HL-60 (cell line): Measurements from ENCODE around the gene COMMD1.
A peak's percentile ranks its signal among the peaks of the same experiment; 100 is the strongest.
"Not testable (repeated sequence)": the region's sequence is repeated elsewhere in the genome, so short reads cannot be mapped to it uniquely, and the experiment has no call there.

ENCODE experiments used
- DNase-seq, 2 experiments: peaks; one replicate each; pipeline ENCODE4 v3.0.0-alpha.2; 2010 to 2020; ENCODE audit warnings: low read depth in 1 of 2, low spot score in 1 of 2
- H3K27ac ChIP-seq: fragments of 250-450 bp; sonication (Bioruptor Pico); replicated peaks from 2 replicates; pipeline ENCODE4 v1.5.1; 2020; ENCODE audit warnings: mild to moderate bottlenecking, moderate library complexity
- H3K27me3 ChIP-seq: fragments of 250-450 bp; sonication (Bioruptor Pico); 2 replicates; pipeline ENCODE4 v1.5.1; 2021; ENCODE audit warnings: mild to moderate bottlenecking, moderate library complexity; ENCODE audit not compliant: insufficient read depth, poor library complexity, severe bottlenecking
- H3K4me3 ChIP-seq: replicated peaks from 2 replicates; pipeline ENCODE4 v1.5.1; 2011; ENCODE audit warnings: mild to moderate bottlenecking, control low read depth, low read length; ENCODE audit not compliant: insufficient read depth
- GABPA ChIP-seq: IDR thresholded peaks from 2 replicates; pipeline ENCODE4 v1.6.1; 2012; ENCODE audit warnings: low read depth
- POLR2AphosphoS5 ChIP-seq: IDR thresholded peaks from 2 replicates; pipeline ENCODE4 v1.6.1; 2012; ENCODE audit warnings: low read depth
- SPI1 ChIP-seq: IDR thresholded peaks from 2 replicates; pipeline ENCODE4 v1.6.1; 2012; ENCODE audit warnings: low read depth, mild to moderate bottlenecking, borderline replicate concordance
- TF ChIP-seq, protein P1 (sequence below): IDR thresholded peaks from one replicate; pipeline ENCODE4 v1.5.1; 2011; ENCODE audit warnings: low read length, control low read depth, inconsistent platforms; ENCODE audit not compliant: insufficient read depth
- TF ChIP-seq, protein P2 (sequence below): IDR thresholded peaks from 2 replicates; pipeline ENCODE4 v1.6.1; 2012; ENCODE audit warnings: low read depth; ENCODE audit not compliant: insufficient replicate concordance

Gene COMMD1

DNA sequence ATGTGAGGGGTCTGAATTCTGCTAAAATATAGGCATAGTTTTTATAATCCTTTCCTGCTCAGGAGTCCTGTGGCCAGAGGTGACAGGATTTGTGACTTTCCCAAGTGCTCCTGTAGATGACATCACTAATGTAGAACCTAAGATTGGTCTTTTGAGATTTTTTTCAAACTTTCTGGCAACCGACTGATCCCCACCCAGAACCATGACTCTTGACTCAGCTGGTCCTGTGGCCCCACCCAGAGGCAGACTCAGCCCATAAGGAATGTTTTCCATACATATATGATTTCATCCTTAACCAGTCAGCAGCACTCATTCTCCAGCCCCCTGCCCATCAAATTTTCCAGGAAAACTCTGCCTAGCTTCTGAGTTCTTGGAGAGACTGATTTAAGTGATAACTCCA, 46.8 kb downstream of the COMMD1 start:
- Histone ChIP-seq H3K4me3 (no peak overlapping the region), H3K27ac (no peak overlapping the region), H3K27me3 (no peaks in the 10 kb centered on the region)
- TF ChIP-seq GABPA = no peak
- TF ChIP-seq POLR2AphosphoS5 = no peak
- no peak for TF ChIP-seq SPI1
- TF ChIP-seq, protein P1, sequence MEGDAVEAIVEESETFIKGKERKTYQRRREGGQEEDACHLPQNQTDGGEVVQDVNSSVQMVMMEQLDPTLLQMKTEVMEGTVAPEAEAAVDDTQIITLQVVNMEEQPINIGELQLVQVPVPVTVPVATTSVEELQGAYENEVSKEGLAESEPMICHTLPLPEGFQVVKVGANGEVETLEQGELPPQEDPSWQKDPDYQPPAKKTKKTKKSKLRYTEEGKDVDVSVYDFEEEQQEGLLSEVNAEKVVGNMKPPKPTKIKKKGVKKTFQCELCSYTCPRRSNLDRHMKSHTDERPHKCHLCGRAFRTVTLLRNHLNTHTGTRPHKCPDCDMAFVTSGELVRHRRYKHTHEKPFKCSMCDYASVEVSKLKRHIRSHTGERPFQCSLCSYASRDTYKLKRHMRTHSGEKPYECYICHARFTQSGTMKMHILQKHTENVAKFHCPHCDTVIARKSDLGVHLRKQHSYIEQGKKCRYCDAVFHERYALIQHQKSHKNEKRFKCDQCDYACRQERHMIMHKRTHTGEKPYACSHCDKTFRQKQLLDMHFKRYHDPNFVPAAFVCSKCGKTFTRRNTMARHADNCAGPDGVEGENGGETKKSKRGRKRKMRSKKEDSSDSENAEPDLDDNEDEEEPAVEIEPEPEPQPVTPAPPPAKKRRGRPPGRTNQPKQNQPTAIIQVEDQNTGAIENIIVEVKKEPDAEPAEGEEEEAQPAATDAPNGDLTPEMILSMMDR = no peak
- TF ChIP-seq, protein P2, sequence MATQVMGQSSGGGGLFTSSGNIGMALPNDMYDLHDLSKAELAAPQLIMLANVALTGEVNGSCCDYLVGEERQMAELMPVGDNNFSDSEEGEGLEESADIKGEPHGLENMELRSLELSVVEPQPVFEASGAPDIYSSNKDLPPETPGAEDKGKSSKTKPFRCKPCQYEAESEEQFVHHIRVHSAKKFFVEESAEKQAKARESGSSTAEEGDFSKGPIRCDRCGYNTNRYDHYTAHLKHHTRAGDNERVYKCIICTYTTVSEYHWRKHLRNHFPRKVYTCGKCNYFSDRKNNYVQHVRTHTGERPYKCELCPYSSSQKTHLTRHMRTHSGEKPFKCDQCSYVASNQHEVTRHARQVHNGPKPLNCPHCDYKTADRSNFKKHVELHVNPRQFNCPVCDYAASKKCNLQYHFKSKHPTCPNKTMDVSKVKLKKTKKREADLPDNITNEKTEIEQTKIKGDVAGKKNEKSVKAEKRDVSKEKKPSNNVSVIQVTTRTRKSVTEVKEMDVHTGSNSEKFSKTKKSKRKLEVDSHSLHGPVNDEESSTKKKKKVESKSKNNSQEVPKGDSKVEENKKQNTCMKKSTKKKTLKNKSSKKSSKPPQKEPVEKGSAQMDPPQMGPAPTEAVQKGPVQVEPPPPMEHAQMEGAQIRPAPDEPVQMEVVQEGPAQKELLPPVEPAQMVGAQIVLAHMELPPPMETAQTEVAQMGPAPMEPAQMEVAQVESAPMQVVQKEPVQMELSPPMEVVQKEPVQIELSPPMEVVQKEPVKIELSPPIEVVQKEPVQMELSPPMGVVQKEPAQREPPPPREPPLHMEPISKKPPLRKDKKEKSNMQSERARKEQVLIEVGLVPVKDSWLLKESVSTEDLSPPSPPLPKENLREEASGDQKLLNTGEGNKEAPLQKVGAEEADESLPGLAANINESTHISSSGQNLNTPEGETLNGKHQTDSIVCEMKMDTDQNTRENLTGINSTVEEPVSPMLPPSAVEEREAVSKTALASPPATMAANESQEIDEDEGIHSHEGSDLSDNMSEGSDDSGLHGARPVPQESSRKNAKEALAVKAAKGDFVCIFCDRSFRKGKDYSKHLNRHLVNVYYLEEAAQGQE = no peak
- DNase-seq = no peak

DNA sequence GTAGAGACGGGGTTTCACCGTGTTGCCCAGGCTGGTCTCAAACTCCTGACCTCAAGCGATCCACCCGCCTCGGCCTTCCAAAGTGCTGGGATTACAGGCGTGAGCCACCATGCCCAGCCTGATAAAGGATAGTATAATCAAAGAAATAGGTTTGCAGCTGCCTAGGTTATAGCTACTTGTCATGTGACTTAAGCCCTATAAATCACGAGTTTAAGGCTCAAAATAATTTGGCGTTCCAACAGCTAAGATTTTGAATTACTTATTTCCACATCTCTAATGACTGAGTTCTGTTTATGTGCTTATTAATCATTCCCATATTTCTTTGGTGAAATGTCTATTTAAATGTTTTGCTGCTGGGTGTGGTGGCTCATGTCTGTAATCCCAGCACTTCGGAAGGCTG, 49.4 kb downstream of the COMMD1 start:
- not testable (repeated sequence) for H3K4me3 ChIP-seq, H3K27ac ChIP-seq, H3K27me3 ChIP-seq, DNase-seq

DNA sequence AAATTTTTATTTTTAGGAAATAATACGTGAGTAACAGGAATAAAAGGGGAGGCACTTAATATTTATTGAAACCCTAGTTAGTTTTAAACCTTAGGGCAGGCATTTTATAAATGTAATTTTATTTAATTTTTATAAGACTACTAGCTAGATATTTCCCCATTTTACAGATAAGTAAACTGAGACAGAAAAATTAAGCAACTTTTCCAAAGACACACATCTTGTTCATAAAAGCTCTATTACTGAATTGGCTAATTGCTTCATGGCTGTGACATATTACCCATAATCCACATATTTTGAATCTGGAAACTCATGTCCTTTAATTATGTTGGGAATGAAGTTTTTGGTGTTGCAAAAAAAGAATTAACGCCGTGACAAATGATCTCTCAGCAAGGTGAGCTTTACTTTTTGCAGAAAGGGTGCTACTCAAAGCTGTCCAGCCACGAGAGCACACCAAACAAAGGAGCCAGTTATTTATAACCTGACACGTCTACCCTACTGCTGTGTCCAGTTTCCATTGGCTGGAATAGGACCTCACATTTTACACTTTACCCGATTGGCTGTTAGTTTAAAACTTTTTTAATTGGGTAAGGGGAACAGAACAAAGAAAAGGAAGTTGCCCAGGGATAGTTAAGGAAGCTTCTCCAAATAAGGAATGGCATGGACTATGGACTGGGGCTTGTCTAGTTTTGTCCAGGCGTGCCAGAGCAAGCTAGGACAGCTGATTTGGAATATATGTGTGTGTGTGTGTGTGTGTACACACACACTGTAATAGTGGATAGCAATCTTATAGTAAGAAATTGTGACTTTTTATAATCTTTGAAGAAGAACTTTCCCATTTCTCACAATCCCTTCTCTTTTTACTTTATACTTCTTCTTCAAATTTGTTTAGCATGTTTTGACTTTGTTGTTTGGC, 54.2 kb downstream of the COMMD1 start:
- Histone ChIP-seq H3K4me3 (no peak overlapping the region), H3K27ac (no peak overlapping the region), H3K27me3 (no peaks in the 10 kb centered on the region)
- no peak for TF ChIP-seq SPI1
- no peak for TF ChIP-seq GABPA
- TF ChIP-seq, protein P2 = no peak
- no peak for TF ChIP-seq POLR2AphosphoS5
- TF ChIP-seq, protein P1 = no peak
- DNase-seq = peak in 1 of 2 experiments; percentile 4

DNA sequence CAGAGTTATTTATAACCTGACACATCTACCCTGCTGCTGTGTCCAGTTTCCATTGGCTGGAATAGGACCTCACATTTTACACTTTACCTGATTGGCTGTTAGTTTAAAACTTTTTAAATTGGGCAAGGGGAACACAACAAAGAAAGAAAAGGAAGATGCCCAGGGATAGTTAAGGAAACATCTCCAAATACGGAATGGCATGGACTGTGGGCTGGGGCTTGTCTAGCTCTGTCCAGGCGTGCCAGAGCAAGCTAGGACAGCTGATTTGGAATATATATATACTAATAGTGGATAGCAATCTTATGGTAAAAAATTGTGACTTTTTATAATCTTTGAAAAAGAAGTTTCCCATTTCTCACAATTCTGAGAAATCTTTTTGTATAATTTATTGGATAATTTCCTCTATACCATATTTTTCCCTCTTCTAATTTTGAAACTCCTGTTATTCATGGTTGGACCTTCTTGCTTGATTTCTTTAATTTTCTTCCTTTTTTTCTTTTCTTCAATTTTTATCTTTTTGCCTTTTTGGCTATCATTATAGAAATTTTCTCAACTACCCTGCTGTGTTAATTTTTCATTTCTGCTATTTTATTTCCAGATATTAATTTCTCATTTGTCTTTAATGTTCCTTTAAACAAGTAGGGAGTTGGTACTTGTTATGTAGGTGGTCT, 55.9 kb downstream of the COMMD1 start:
- Histone ChIP-seq H3K4me3 (no peak overlapping the region), H3K27me3 (no peaks in the 10 kb centered on the region), H3K27ac (no peak overlapping the region)
- no peak for TF ChIP-seq POLR2AphosphoS5
- TF ChIP-seq, protein P1 = no peak
- TF ChIP-seq GABPA = no peak
- TF ChIP-seq, protein P2 = no peak
- no peak for TF ChIP-seq SPI1
- no peak for DNase-seq
